ENCODE measurements around the gene CCDC40. TPM values are rescaled to one million over a fixed set of nuclear protein-coding genes. Genes with fewer than 3 reads are reported as not detected.

The CCDC40 gene
- total and polyA plus RNA-seq, 2 donors (not counting 1 experiment from before 2014, with no cell fraction given) = 0.63 to 3.2 TPM

- intact Hi-C loops (cut with micrococcal nuclease) = loop anchor here (5.0 kb wide), 1 partner anchor 243 kb away; no protein-coding TSS in a partner anchor
- TF ChIP-seq CTCF (IDR thresholded peaks at IDR 0.05) (no peak), EZH2 (IDR thresholded peaks at IDR 0.05; ENCODE audit: borderline replicate concordance, insufficient read depth, low read depth, low read length, poor library complexity, severe bottlenecking) (no peak)
- POLR2A ChIA-PET = no interaction called here
- no peaks in the 10 kb centered on the region for H3K79me2 ChIP-seq (ENCODE audit: control insufficient read depth, insufficient read depth, low read length)
- no peak overlapping the region for H3K9ac ChIP-seq (ENCODE audit: low read length)
- Mint-ChIP-seq H3K27me3 (peaks cover 5% of the 10 kb centered on the region), H3K4me1 (peaks cover 22% of the 10 kb centered on the region), H3K4me3 (no peak overlapping the region), H3K9me3 (ENCODE audit: insufficient read depth) (no peaks in the 10 kb centered on the region), H3K27ac (no peak overlapping the region)
- H3K9me3 ChIP-seq (ENCODE audit: control extremely low read depth in 1 of 3, control insufficient read depth in 2 of 3, insufficient read depth in 1 of 3, low read length in 2 of 3) = no peaks in the 10 kb centered on the region
- H3K4me1 ChIP-seq (ENCODE audit: control insufficient read depth in 2 of 2, insufficient read depth in 2 of 2, low read length in 2 of 2) = peaks cover 22 to 29% of the 10 kb centered on the region in 2 donors
- ATAC-seq (ENCODE audit: low read depth) (no peak), DNase-seq (no peak)
- H3K36me3 ChIP-seq (replicated peaks in 1 of 2; ENCODE audit: control extremely low read depth in 1 of 2, control insufficient read depth in 1 of 2, extremely low read depth in 1 of 2, insufficient read depth in 2 of 2, low read length in 1 of 2) = no peaks in the 10 kb centered on the region
- H3K27me3 ChIP-seq (replicated peaks in 1 of 4; ENCODE audit: control extremely low read depth in 1 of 4, control insufficient read depth in 3 of 4, insufficient read depth in 4 of 4, low read length in 3 of 4) = peaks cover 0 to 18% (median 0%) of the 10 kb centered on the region in 4 experiments
- H4K20me1 ChIP-seq (ENCODE audit: control insufficient read depth, insufficient read depth, low read length, poor library complexity, severe bottlenecking) = no peaks in the 10 kb centered on the region
- H3K4me3 ChIP-seq (ENCODE audit: control extremely low read depth in 1 of 5, extremely low read depth in 1 of 5, insufficient read depth in 1 of 5, low read depth in 2 of 5, low read length in 4 of 5) = no peak overlapping the region
- CTCF ChIA-PET = interaction anchor here (0.5 to 2.3 kb wide), 6 partner anchors 59 to 255 kb away, joined by 3 to 8 read pairs (median 3); no protein-coding TSS in a partner anchor
- H3K4me2 ChIP-seq (replicated peaks; ENCODE audit: low read depth, low read length, poor library complexity, severe bottlenecking) = no peak overlapping the region
- WGBS (ENCODE audit: insufficient coverage) = 92% methylated on average over 20 of the region's 21 CpGs
- H3K27ac ChIP-seq (ENCODE audit: low read length in 2 of 2) = no peak overlapping the region
- no peak overlapping the region for H2AFZ ChIP-seq (ENCODE audit: insufficient read depth, low read depth, low read length, poor library complexity, severe bottlenecking)
Measured at GRCh38 chr17:79990051-79990592, 46.3 kb upstream of the CCDC40 start.

- ATAC-seq (ENCODE audit: low read depth) (no peak), DNase-seq (no peak)
- ChIA-PET POLR2A (interaction anchor here (1.2 kb wide), 1 partner anchor 57 kb away, joined by 5 read pairs; no protein-coding TSS in a partner anchor), CTCF (interaction anchor here (0.6 to 2.3 kb wide), 5 partner anchors 117 to 255 kb away, joined by 3 to 8 read pairs (median 3); no protein-coding TSS in a partner anchor)
- H3K4me3 ChIP-seq (ENCODE audit: control extremely low read depth in 1 of 5, extremely low read depth in 1 of 5, insufficient read depth in 1 of 5, low read depth in 2 of 5, low read length in 4 of 5) = no peak overlapping the region
- H3K27me3 ChIP-seq (replicated peaks in 1 of 4; ENCODE audit: control extremely low read depth in 1 of 4, control insufficient read depth in 3 of 4, insufficient read depth in 4 of 4, low read length in 3 of 4) = peaks cover 0 to 18% (median 0%) of the 10 kb centered on the region in 4 experiments
- peaks cover 22 to 29% of the 10 kb centered on the region in 2 donors for H3K4me1 ChIP-seq (ENCODE audit: control insufficient read depth in 2 of 2, insufficient read depth in 2 of 2, low read length in 2 of 2)
- H3K4me1 Mint-ChIP-seq = peaks cover 22% of the 10 kb centered on the region
- H3K36me3 ChIP-seq (replicated peaks in 1 of 2; ENCODE audit: control extremely low read depth in 1 of 2, control insufficient read depth in 1 of 2, extremely low read depth in 1 of 2, insufficient read depth in 2 of 2, low read length in 1 of 2) = no peaks in the 10 kb centered on the region
- H3K79me2 ChIP-seq (ENCODE audit: control insufficient read depth, insufficient read depth, low read length) = no peaks in the 10 kb centered on the region
- H3K9me3 ChIP-seq (ENCODE audit: control extremely low read depth in 1 of 3, control insufficient read depth in 2 of 3, insufficient read depth in 1 of 3, low read length in 2 of 3) = no peaks in the 10 kb centered on the region
- no peak overlapping the region for H2AFZ ChIP-seq (ENCODE audit: insufficient read depth, low read depth, low read length, poor library complexity, severe bottlenecking)
- H3K27ac ChIP-seq (ENCODE audit: low read length in 2 of 2) = no peak overlapping the region
- no peaks in the 10 kb centered on the region for H4K20me1 ChIP-seq (ENCODE audit: control insufficient read depth, insufficient read depth, low read length, poor library complexity, severe bottlenecking)
- intact Hi-C loops (cut with micrococcal nuclease) = loop anchor here (5.0 kb wide), 1 partner anchor 243 kb away; no protein-coding TSS in a partner anchor
- H3K4me3 Mint-ChIP-seq = peak overlapping the region; percentile 66
- peaks cover 5% of the 10 kb centered on the region for H3K27me3 Mint-ChIP-seq
- no peak overlapping the region for H3K4me2 ChIP-seq (replicated peaks; ENCODE audit: low read depth, low read length, poor library complexity, severe bottlenecking)
- no peak overlapping the region for H3K27ac Mint-ChIP-seq
- H3K9me3 Mint-ChIP-seq (ENCODE audit: insufficient read depth) = no peaks in the 10 kb centered on the region
- TF ChIP-seq EZH2 (IDR thresholded peaks at IDR 0.05; ENCODE audit: borderline replicate concordance, insufficient read depth, low read depth, low read length, poor library complexity, severe bottlenecking) (no peak), CTCF (IDR thresholded peaks at IDR 0.05) (no peak)
- WGBS (ENCODE audit: insufficient coverage) = 93% methylated on average over 9 of the region's 17 CpGs
- H3K9ac ChIP-seq (ENCODE audit: low read length) = no peak overlapping the region
Measured at GRCh38 chr17:79990704-79991103, 45.7 kb upstream of the CCDC40 start.

Measured in B cell (primary cell).